ENCODE results near the gene B3GNT4.

- no peak for TF ChIP-seq CTCF (IDR thresholded peaks at IDR 0.05; ENCODE audit: low read depth, low read length, poor library complexity, severe bottlenecking)
- TF ChIP-seq EZH2phosphoT487 (IDR thresholded peaks at IDR 0.05; ENCODE audit: borderline replicate concordance, low read length) = no peak
Observed at GRCh38 chr12:122161682-122162081, 41.8 kb upstream of the B3GNT4 start.
